Stimulated activated naive CD8-positive, alpha-beta T cell treated with anti-CD3 and anti-CD28 coated beads, Interleukin-15, amount 100 ng/mL, for 72 hours (primary cell): ENCODE results near the gene CD300A.

ENCODE experiments used
- ATAC-seq: fragments of 150-1000 bp; cut with Tn5 transposase; 2 replicates; pipeline ENCODE4 v1.10.0; 2021; ENCODE audit warnings: mild to moderate bottlenecking, moderate library complexity
- DNase-seq, 2 donors: peaks; one replicate each; pipeline ENCODE4 v3.0.0; 2021 to 2022
- H3K27ac Mint-ChIP-seq, 2 donors: one replicate each; pipeline ENCODE4 v1.8.0; 2022; ENCODE audit warnings: mild to moderate bottlenecking in 2 of 2, mixed read lengths in 2 of 2, moderate library complexity in 2 of 2
- H3K27me3 Mint-ChIP-seq: one replicate; pipeline ENCODE4 v1.8.0; 2022; ENCODE audit warnings: mixed read lengths
- H3K4me1 Mint-ChIP-seq: one replicate; pipeline ENCODE4 v1.8.0; 2022; ENCODE audit warnings: mild to moderate bottlenecking, mixed read lengths
- H3K4me3 Mint-ChIP-seq, 2 donors: one replicate each; pipeline ENCODE4 v1.8.0; 2022; ENCODE audit warnings: mild to moderate bottlenecking in 2 of 2, mixed read lengths in 2 of 2, moderate library complexity in 1 of 2
- H3K9me3 Mint-ChIP-seq, 2 donors: one replicate each; pipeline ENCODE4 v1.8.0; 2022; ENCODE audit warnings: mixed read lengths in 2 of 2

CD300A gene

DNA sequence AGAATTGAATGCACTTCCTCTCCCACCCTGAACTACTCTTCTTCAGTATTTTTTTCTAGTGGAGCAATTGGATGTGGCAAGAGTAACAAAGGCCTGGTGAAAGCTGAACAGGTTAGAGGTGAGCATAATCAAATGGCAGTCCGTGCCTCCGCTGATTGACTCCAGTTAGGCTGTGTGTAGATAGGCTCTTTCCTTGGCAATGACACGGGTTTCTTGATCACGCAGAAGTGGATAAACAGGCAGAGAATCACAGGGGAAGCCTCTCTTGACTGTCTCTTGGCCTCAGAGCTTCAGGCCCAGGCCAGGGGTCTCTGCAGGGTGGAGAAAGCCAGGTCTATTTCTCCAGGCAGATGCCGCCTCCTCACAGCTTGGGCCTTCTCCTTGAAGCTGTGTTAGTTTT is 60.6 kb downstream of the CD300A start:
- Mint-ChIP-seq H3K4me3 (no peak overlapping the region), H3K9me3 (peaks cover 4 to 9% of the 10 kb centered on the region in 2 donors), H3K27me3 (peaks cover 46% of the 10 kb centered on the region), H3K27ac (no peak overlapping the region), H3K4me1 (peaks cover 6% of the 10 kb centered on the region)
- DNase-seq: peak in 1 of 2 donors; percentile 7
- ATAC-seq: no peak

GRCh38 chr17:74527756-74528155 is 61.3 kb downstream of the CD300A start:
- DNase-seq (no peak), ATAC-seq (no peak)
- Mint-ChIP-seq H3K4me1 (peaks cover 8% of the 10 kb centered on the region), H3K27ac (no peak overlapping the region), H3K4me3 (no peak overlapping the region), H3K9me3 (peaks cover 4 to 8% of the 10 kb centered on the region in 2 donors), H3K27me3 (peaks cover 46% of the 10 kb centered on the region)

DNA sequence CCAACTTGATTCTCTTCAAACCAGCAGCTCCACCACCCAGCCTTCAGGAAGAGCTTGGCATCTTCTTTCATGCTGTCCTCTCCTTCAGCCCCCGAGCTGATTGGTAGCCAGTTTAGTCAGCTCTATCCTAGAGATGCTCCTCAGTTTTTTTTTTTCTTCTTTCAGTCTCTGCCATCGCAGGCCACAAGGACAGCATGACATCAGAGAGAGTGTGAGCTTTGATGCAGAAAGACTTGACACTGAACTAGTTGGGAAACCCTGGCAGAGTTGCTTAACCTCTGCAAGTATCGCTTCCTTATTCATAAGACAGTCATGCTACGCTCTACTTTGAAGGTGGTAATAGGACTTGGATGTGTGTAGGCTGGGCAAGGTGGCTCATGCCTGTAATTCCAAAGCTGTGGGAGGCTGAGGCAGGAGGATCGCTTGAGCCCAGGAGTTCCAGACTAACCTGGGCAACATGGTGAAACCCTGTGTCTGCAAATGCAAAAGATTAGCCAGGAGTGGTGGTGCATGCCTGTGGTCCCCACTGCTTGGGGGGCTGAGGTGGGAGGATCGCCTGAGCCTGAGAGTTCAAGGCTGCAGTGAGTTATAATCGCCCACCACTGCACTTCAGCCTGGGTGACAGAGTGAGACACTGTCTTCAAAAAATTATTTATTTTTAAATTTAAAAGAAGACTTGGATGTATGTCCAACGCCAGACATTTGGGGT is 62.2 kb downstream of the CD300A start:
- ATAC-seq (peak; percentile 58), DNase-seq (peak in 1 of 2 donors; percentile 7)
- Mint-ChIP-seq H3K27ac (no peak overlapping the region), H3K4me3 (no peak overlapping the region), H3K4me1 (peaks cover 13% of the 10 kb centered on the region), H3K27me3 (peaks cover 51% of the 10 kb centered on the region), H3K9me3 (no peaks in the 10 kb centered on the region)

GRCh38 chr17:74529243-74529642 is 62.8 kb downstream of the CD300A start:
- H3K9me3 Mint-ChIP-seq: no peaks in the 10 kb centered on the region
- DNase-seq (no peak), ATAC-seq (no peak)
- H3K27ac Mint-ChIP-seq: no peak overlapping the region
- peaks cover 13% of the 10 kb centered on the region for H3K4me1 Mint-ChIP-seq
- peaks cover 51% of the 10 kb centered on the region for H3K27me3 Mint-ChIP-seq
- H3K4me3 Mint-ChIP-seq: no peak overlapping the region

GRCh38 chr17:74530831-74531150 is 64.4 kb downstream of the CD300A start:
- H3K27me3 Mint-ChIP-seq: peaks cover 36% of the 10 kb centered on the region
- H3K4me3 Mint-ChIP-seq: no peak overlapping the region
- peaks cover 13% of the 10 kb centered on the region for H3K4me1 Mint-ChIP-seq
- no peaks in the 10 kb centered on the region for H3K9me3 Mint-ChIP-seq
- no peak overlapping the region for H3K27ac Mint-ChIP-seq
- peak in 1 of 2 donors; percentile 4 for DNase-seq
- no peak for ATAC-seq

DNA sequence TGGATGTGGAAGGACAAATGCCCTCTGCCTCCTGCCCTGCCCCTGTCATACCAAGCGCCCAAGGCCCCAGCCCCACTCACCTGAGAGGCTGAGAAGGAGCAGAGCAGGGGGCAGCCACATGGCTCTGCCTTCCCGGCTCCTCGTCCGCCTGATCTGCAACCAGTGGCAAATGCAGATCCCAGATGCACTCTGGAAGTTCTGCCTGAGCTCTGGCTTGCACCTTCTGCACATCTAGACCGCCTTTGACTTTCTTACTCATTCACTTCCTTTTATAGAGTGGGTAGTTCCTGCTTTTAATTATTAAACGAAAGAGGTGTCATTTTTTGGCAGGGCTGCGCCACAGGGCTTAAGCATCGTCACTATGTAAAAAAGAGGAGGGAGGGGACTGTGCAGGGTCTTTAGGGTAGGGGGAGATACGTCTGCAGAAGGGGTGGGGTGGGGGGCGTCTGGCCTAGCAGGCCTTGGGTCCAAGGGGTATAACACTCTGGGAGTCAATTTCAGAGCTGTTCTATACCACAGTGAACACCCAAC is 64.9 kb downstream of the CD300A start, which contains the start of gene CD300LB:
TSS of gene CD300LB (minus strand) at position 245 of the 531 bp plus-strand sequence. CDS start at position 120, 125 bp downstream.
- Mint-ChIP-seq H3K27me3 (peaks cover 35% of the 10 kb centered on the region), H3K9me3 (no peaks in the 10 kb centered on the region), H3K4me1 (peaks cover 13% of the 10 kb centered on the region), H3K27ac (no peak within 1 kb of the TSS), H3K4me3 (peak within 1 kb of the TSS in 1 of 2 donors; percentile 1)
- DNase-seq: peak in 1 of 2 donors; percentile 5
- no peak for ATAC-seq

DNA sequence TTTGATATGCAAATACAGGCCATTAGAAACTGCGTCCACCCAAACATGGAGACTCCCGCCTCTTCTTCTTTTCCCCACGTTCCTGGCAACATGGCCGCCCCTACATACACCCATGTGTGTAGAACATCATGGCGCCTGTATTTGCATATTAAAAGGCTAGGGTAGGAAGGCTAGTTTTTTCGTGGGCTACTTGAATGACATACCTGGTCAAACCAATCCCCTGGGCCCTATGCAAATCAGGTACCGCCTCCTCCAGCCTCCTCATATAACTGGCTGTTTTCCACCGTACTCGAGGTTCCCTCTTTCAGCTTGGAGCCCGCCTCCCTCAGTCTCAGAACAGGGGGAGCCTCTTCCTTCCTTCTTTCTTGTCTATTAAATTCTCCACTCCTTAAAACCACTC is 65.7 kb downstream of the CD300A start:
- ATAC-seq (peak; percentile 35), DNase-seq (peak in 1 of 2 donors; percentile 9)
- H3K27ac Mint-ChIP-seq: no peak overlapping the region
- peak overlapping the region in 1 of 2 donors; percentile 1 for H3K4me3 Mint-ChIP-seq
- peaks cover 38% of the 10 kb centered on the region for H3K27me3 Mint-ChIP-seq
- H3K4me1 Mint-ChIP-seq: peaks cover 13% of the 10 kb centered on the region
- no peaks in the 10 kb centered on the region for H3K9me3 Mint-ChIP-seq
